MM.1S (cell line): Measurements from ENCODE around the gene DENND1A.

Experiments
- EZH2phosphoT487 ChIP-seq: fragments of 300-600 bp; sonication (generic); IDR thresholded peaks from 2 replicates; pipeline ENCODE4 v1.6.1; 2018; ENCODE audit warnings: antibody characterized with exemption, low read length
- TF ChIP-seq, protein P1 (sequence below): fragments of 300-600 bp; sonication (generic); IDR thresholded peaks from 2 replicates; pipeline ENCODE4 v1.5.1; 2016; ENCODE audit warnings: antibody characterized with exemption, low read length, mixed read lengths

DNA sequence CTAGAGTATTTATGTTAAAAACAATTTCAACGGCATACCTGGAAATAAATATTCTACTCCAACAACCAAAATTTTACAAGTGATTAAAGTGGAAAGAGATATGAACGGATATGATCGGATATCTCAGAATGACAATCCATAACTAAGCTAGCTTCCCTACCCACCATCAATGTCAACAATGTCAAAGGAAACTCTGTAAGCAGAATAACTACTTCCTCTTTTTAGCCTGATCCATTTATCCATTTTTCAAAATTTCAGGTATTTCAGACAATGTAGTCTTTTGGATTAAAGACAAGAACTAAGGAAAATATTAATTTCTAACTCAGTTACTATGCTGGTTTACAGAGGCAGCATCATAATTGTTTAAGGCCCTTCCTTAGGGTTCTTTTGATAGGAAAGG, 188.7 kb downstream of the DENND1A start:
- TF ChIP-seq, protein P1, sequence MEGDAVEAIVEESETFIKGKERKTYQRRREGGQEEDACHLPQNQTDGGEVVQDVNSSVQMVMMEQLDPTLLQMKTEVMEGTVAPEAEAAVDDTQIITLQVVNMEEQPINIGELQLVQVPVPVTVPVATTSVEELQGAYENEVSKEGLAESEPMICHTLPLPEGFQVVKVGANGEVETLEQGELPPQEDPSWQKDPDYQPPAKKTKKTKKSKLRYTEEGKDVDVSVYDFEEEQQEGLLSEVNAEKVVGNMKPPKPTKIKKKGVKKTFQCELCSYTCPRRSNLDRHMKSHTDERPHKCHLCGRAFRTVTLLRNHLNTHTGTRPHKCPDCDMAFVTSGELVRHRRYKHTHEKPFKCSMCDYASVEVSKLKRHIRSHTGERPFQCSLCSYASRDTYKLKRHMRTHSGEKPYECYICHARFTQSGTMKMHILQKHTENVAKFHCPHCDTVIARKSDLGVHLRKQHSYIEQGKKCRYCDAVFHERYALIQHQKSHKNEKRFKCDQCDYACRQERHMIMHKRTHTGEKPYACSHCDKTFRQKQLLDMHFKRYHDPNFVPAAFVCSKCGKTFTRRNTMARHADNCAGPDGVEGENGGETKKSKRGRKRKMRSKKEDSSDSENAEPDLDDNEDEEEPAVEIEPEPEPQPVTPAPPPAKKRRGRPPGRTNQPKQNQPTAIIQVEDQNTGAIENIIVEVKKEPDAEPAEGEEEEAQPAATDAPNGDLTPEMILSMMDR, result no peak
- no peak for TF ChIP-seq EZH2phosphoT487
